Uterus (tissue), 4 donors: ENCODE results near the gene HIPK2. TPM values are rescaled to one million over a fixed set of nuclear protein-coding genes. Genes with fewer than 3 reads are reported as not detected.
"Not testable (repeated sequence)": the region's sequence is repeated elsewhere in the genome, so short reads cannot be mapped to it uniquely, and the experiment has no call there.

Experiments
- DNase-seq, 2 donors: peaks; one replicate each; pipeline ENCODE4 v3.0.0-alpha.2; 2019 to 2020
- H3K27ac ChIP-seq, 2 donors: fragments of 200-600 bp; sonication (generic); 1 replicate in 1 of 2; 2 replicates in 1 of 2; pipeline ENCODE4 v1.5.1; 2016 to 2018
- H3K27me3 ChIP-seq, 2 donors: fragments of 200-600 bp; sonication (generic); one replicate each; pipeline ENCODE4 v1.5.1; 2018 to 2019; ENCODE audit warnings: control low read depth in 1 of 2
- H3K36me3 ChIP-seq, 2 donors: fragments of 200-600 bp; sonication (generic); one replicate each; pipeline ENCODE4 v1.5.1; 2019; ENCODE audit warnings: control low read depth in 1 of 2
- H3K4me1 ChIP-seq, 2 donors: fragments of 200-600 bp; sonication (generic); one replicate each; pipeline ENCODE4 v1.5.1; 2018 to 2019; ENCODE audit warnings: control low read depth in 1 of 2
- H3K4me3 ChIP-seq, 2 donors: fragments of 200-600 bp; sonication (generic); 1 replicate in 1 of 2; 2 replicates in 1 of 2; pipeline ENCODE4 v1.5.1; 2018 to 2019; ENCODE audit warnings: mild to moderate bottlenecking in 1 of 2
- H3K9me3 ChIP-seq, 2 donors: fragments of 200-600 bp; sonication (generic); one replicate each; pipeline ENCODE4 v1.5.1; 2019; ENCODE audit warnings: control low read depth in 1 of 2
- POLR2A ChIP-seq, 2 donors: fragments of 450-650 bp; IDR thresholded peaks; one replicate each; pipeline ENCODE4 v1.6.1; 2016; ENCODE audit warnings: antibody characterized with exemption in 2 of 2, mild to moderate bottlenecking in 1 of 2, moderate library complexity in 1 of 2
- intact Hi-C: fragments of 100-400 bp; cut with DNase I; formaldehyde crosslinking; loops from one replicate; pipeline ENCODE4 v1.15.1; 2023; ENCODE audit warnings: low total_unique reads
- total RNA-seq, 4 donors: library from RNA; depleted of rRNA in 3 of 4; stranded (reverse); fragments of >200 nt in 3 of 4; gene quantifications; one replicate each; pipeline versions ENCODE4 v1.1.0 to v1.2.4, GENCODE V29; 2014 to 2023
- TF ChIP-seq, protein P1 (sequence below), 4 experiments: fragments of 200-600 bp in 2 of 4; fragments of 450-650 bp in 2 of 4; sonication (generic) in 2 of 4; IDR thresholded peaks; one replicate each; pipeline ENCODE4 v1.5.1; 2016 to 2019; ENCODE audit warnings: antibody characterized with exemption in 4 of 4, mild to moderate bottlenecking in 2 of 4, moderate library complexity in 1 of 4
- donor health status: DM: yes; HTN: yes; CAD: no.

The HIPK2 gene
- total RNA-seq, 4 donors from 2014 or later, result 9.4 to 65.8 (median 19.2) TPM

DNA sequence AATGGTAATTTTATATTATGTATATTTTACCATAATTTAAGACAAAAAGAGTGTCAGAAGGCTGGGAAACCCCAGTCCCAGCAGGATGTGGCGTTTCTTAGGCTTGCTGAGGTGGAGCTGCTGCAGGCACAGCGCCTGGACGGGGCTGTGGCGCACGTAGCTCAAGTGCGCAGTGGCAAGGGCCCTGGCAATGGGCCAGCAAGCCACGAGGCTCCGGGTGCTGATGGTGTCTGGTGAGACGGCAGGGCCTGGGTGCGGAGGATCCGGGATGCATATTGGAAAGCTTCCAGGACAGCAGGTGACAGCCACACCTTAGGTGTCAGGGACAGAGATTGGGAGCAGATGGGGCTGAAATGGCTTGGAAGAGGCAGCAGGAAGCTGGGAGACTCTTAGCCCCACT lies 217.1 kb downstream of the HIPK2 start:
- Histone ChIP-seq H3K9me3 (no peaks in the 10 kb centered on the region), H3K27me3 (no peaks in the 10 kb centered on the region), H3K4me1 (no peaks in the 10 kb centered on the region), H3K4me3 (no peak overlapping the region), H3K36me3 (no peaks in the 10 kb centered on the region), H3K27ac (no peak overlapping the region)
- intact Hi-C loops, result no loop called here
- no peak for DNase-seq
- no peak for TF ChIP-seq POLR2A (IDR thresholded peaks at IDR 0.05)
- TF ChIP-seq, protein P1, sequence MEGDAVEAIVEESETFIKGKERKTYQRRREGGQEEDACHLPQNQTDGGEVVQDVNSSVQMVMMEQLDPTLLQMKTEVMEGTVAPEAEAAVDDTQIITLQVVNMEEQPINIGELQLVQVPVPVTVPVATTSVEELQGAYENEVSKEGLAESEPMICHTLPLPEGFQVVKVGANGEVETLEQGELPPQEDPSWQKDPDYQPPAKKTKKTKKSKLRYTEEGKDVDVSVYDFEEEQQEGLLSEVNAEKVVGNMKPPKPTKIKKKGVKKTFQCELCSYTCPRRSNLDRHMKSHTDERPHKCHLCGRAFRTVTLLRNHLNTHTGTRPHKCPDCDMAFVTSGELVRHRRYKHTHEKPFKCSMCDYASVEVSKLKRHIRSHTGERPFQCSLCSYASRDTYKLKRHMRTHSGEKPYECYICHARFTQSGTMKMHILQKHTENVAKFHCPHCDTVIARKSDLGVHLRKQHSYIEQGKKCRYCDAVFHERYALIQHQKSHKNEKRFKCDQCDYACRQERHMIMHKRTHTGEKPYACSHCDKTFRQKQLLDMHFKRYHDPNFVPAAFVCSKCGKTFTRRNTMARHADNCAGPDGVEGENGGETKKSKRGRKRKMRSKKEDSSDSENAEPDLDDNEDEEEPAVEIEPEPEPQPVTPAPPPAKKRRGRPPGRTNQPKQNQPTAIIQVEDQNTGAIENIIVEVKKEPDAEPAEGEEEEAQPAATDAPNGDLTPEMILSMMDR (IDR thresholded peaks at IDR 0.05), result no peak

DNA sequence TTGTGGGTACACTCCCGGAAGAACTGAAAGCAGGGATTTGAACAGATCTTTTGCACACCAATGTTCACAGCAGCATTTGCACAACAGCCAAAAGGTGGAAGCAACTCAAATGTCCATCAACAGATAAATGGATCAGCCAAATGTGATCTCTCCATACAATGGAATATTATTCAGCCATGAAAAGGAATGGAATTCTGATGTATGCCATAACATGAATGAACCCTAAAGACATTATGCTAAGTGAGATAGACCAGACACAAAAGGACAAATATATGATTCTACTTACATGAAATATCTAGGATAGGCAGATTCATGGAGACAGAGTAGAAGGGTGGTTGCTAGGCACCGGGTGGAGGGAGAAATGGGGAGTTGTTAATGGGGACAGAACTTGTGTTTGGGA lies 217.6 kb downstream of the HIPK2 start:
- TF ChIP-seq, protein P1 (IDR thresholded peaks at IDR 0.05), result no peak
- intact Hi-C loops, result no loop called here
- H3K9me3 ChIP-seq, result no peaks in the 10 kb centered on the region
- H3K27me3 ChIP-seq, result no peaks in the 10 kb centered on the region
- H3K4me3 ChIP-seq, result no peak overlapping the region
- no peak for DNase-seq
- H3K36me3 ChIP-seq, result no peaks in the 10 kb centered on the region
- H3K4me1 ChIP-seq, result no peaks in the 10 kb centered on the region
- H3K27ac ChIP-seq, result no peak overlapping the region

DNA sequence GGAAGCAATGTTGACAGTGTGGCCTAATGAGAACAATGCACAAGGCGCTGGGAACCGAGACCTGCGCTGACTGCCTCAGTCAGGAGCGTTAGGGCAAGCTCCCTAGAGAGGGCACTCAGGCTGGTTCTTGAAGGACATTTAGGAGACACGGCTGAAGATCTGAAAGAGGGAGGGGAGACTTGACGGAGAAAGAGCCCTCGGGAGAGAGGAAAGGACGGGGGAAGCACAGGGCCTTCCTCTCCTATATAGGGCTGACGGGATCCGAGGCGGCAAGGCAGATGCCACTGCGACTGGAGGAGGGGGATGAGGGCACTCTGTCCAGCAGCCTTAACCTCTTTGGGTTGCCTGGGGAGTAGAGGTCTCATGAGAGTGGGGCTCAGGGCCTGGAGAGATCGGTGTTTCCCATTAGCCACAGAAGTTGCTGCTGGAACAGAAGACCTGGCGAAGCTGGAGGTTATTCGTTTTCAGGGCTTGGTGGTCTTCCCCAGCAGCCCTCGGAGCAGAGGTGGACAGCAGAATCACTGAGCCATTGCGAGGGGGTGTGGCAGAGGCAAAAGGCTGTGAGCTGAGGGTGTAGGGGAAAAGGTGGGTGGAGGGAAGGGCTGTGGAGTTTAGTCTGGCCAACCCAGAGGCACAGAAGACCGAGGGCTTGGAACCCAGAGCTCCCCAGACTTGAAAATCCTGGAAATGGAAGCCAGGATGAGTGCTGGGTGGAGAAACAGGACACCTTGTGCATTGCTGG lies 218.3 kb downstream of the HIPK2 start:
- DNase-seq, result no peak
- Histone ChIP-seq H3K36me3 (no peaks in the 10 kb centered on the region), H3K27ac (no peak overlapping the region), H3K4me3 (no peak overlapping the region), H3K4me1 (no peaks in the 10 kb centered on the region), H3K9me3 (no peaks in the 10 kb centered on the region), H3K27me3 (no peaks in the 10 kb centered on the region)
- TF ChIP-seq, protein P1 (IDR thresholded peaks at IDR 0.05), result no peak
- no peak for TF ChIP-seq POLR2A (IDR thresholded peaks at IDR 0.05)
- intact Hi-C loops, result no loop called here

DNA sequence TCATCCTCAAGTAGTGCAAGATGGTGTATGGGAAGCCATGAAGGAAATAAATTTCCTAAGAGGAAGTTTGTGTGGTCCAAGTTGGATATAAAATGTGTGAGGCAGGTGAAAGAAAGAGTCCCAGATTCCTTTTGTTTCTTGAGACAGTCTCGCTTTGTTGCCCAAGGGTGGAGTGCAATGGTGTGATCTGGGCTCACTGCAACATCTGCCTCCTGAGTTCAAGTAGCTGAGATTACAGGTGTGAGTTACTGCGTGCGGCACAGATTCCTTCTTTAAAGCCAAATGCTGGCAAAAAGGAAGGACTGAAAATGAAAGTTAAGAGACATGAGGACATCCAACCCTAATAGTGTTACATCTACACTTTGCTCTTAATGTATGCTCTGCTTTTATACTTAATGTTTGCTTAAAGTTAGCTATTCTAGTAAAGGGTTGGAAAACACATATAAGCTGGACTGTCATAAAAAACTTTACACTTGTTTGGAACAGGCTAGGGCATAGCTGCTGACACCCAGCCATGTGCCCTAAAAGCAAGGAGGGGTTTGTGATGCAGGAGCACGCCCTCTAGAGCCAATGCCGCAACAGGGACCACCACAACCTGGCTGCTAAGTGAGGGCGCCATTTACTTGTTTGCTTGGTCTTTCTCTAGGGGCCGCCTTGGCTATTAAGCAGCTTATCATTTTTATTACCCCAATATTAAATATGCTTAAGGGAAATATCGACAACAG lies 219.8 kb downstream of the HIPK2 start:
- H3K27ac ChIP-seq, result no peak overlapping the region
- DNase-seq, result no peak
- TF ChIP-seq, protein P1 (IDR thresholded peaks at IDR 0.05), result no peak
- no peak for TF ChIP-seq POLR2A (IDR thresholded peaks at IDR 0.05)
- H3K4me1 ChIP-seq, result no peaks in the 10 kb centered on the region
- no peaks in the 10 kb centered on the region for H3K27me3 ChIP-seq
- no peaks in the 10 kb centered on the region for H3K36me3 ChIP-seq
- no peaks in the 10 kb centered on the region for H3K9me3 ChIP-seq
- intact Hi-C loops, result no loop called here
- no peak overlapping the region for H3K4me3 ChIP-seq

DNA sequence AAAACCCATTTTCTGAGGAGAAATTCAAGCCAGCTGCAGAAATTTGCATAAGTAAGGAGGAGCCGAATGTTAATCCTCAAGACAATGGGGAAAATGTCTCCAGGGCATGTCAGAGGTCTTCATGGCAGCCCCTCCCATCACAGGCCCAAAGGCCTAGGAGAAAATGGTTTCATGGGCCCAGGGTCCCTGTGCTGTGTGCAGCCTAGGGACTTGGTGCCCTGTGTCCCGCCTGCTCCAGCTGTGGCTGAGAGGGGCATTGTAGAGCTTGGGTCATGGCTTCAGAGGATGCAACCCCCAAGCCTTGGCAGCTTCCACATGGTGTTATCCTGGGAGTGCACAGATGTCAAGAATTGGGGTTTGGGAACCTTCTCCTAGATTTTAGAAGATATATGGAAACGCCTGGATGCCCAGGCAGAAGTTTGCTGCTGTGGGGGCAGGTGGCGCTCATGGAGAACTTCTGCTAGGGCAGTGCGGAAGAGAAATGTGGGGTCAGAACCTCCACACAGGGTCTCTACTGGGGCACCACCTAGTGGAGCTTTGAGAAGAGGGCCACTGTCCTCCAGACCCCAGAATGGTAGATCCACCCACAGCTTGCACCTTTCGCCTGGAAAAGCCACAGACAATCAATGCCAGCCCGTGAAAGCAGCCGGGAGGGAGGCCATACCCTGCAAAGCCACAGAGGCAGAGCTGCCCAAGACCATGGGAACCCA lies 223.7 kb downstream of the HIPK2 start:
- H3K36me3 ChIP-seq, H3K27me3 ChIP-seq, H3K9me3 ChIP-seq, H3K4me1 ChIP-seq, intact Hi-C loops, DNase-seq, H3K27ac ChIP-seq, H3K4me3 ChIP-seq: not testable (repeated sequence)
